Transverse colon (tissue), 4 donors: ENCODE data around the gene NRXN2. TPM values are rescaled to one million over a fixed set of nuclear protein-coding genes. Genes with fewer than 3 reads are reported as not detected.

Experiments
- DNase-seq: peaks from one replicate; pipeline ENCODE4 v3.0.0-alpha.2; 2019
- H3K27ac ChIP-seq, 4 donors: fragments of 200-600 bp; sonication (generic); 2 replicates each; pipeline ENCODE4 v1.5.1; 2016 to 2018; ENCODE audit warnings: inconsistent platforms in 4 of 4
- H3K27me3 ChIP-seq: fragments of 200-600 bp; sonication (generic); 2 replicates; pipeline ENCODE4 v1.5.1; 2017; ENCODE audit warnings: inconsistent platforms
- H3K36me3 ChIP-seq, 4 donors: fragments of 200-600 bp; sonication (generic); 2 replicates each; pipeline ENCODE4 v1.5.1; 2017 to 2019; ENCODE audit warnings: inconsistent platforms in 4 of 4
- H3K4me1 ChIP-seq, 4 donors: fragments of 200-600 bp; sonication (generic); 2 replicates each; pipeline ENCODE4 v1.5.1; 2017 to 2020; ENCODE audit warnings: inconsistent platforms in 4 of 4
- H3K4me3 ChIP-seq, 4 donors: fragments of 200-600 bp; sonication (generic); 1 replicate in 1 of 4; 2 replicates in 3 of 4; pipeline versions ENCODE4 v1.5.1 to v1.6.1; 2017 to 2019; ENCODE audit warnings: inconsistent platforms in 4 of 4
- H3K9me3 ChIP-seq, 2 donors: fragments of 200-600 bp; sonication (generic); 2 replicates each; pipeline ENCODE4 v1.5.1; 2017 to 2019; ENCODE audit warnings: inconsistent platforms in 2 of 2
- EP300 ChIP-seq: sonication (generic); formaldehyde crosslinking; IDR thresholded peaks from one replicate; pipeline ENCODE4 v1.6.1; 2017; ENCODE audit warnings: antibody characterized with exemption, low read depth
- POLR2A ChIP-seq: fragments of 450-650 bp; IDR thresholded peaks from one replicate; pipeline ENCODE4 v1.6.1; 2016; ENCODE audit warnings: antibody characterized with exemption, mild to moderate bottlenecking, moderate library complexity
- POLR2AphosphoS5 ChIP-seq, 3 donors: sonication (generic); formaldehyde crosslinking; IDR thresholded peaks; one replicate each; pipeline ENCODE4 v1.6.1; 2016; ENCODE audit warnings: antibody characterized with exemption in 3 of 3
- WGBS, 2 donors: methylation state at CpG; one replicate each; pipeline ENCODE4 v1.1.5; 2018; ENCODE audit warnings: low coverage in 1 of 2; 5-methylcytosine and 5-hydroxymethylcytosine counted together
- in situ Hi-C, 4 donors: fragments of 200-750 bp; cut with MboI; loops; one replicate each; pipeline versions ENCODE4 v1.15.0 to v1.15.1; 2017; ENCODE audit warnings: low sequenced_read_pairs in 3 of 4, low pct_ligation_motif_present in 1 of 4, low pct_unique_long_range_greater_than_20kb in 1 of 4
- intact Hi-C: fragments of 100-400 bp; cut with DNase I; formaldehyde crosslinking; loops from one replicate; pipeline ENCODE4 v1.15.1; 2023; ENCODE audit warnings: low total_unique reads
- total RNA-seq, 4 donors: library from RNA; depleted of rRNA; stranded (reverse); fragments of >200 nt; gene quantifications; one replicate each; pipeline ENCODE4 v1.1.0, GENCODE V29; 2016
- TF ChIP-seq, protein P1 (sequence below), 5 experiments: fragments of 200-600 bp in 3 of 5; fragments of 450-650 bp in 2 of 5; sonication (generic) in 3 of 5; IDR thresholded peaks; 1 replicate in 2 of 5; 2 replicates in 3 of 5; pipeline ENCODE4 v1.5.1; 2016 to 2017; ENCODE audit warnings: antibody characterized with exemption in 5 of 5, inconsistent platforms in 3 of 5, mild to moderate bottlenecking in 2 of 5, moderate library complexity in 1 of 5

The NRXN2 gene
- total RNA-seq, 4 donors from 2014 or later: 2.9 to 7.4 (median 6.8) TPM

DNA sequence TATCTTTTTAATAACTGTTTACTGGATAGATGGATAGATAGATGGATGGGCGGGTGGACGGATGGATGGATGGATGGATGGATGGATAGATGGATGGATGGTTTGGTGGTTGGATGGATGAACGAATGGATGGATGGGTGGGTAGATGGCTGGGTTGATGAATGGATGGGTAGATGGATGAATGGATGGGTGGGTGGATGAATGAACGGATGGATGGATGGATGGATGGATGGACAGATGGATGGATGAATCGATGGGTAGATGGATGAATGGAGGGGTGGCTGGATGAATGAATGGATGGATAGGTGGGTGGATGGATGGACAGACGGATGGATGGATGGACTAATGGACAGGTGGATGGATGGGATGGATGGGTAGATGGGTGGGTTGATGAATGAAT lies 145.8 kb downstream of the NRXN2 start:
- Histone ChIP-seq H3K27me3 (no peaks in the 10 kb centered on the region), H3K36me3 (no peaks in the 10 kb centered on the region), H3K27ac (no peak overlapping the region), H3K9me3 (no peaks in the 10 kb centered on the region), H3K4me1 (no peaks in the 10 kb centered on the region), H3K4me3 (no peak overlapping the region)
- no peak for DNase-seq
- TF ChIP-seq POLR2A: no peak
- TF ChIP-seq EP300: no peak
- TF ChIP-seq, protein P1, sequence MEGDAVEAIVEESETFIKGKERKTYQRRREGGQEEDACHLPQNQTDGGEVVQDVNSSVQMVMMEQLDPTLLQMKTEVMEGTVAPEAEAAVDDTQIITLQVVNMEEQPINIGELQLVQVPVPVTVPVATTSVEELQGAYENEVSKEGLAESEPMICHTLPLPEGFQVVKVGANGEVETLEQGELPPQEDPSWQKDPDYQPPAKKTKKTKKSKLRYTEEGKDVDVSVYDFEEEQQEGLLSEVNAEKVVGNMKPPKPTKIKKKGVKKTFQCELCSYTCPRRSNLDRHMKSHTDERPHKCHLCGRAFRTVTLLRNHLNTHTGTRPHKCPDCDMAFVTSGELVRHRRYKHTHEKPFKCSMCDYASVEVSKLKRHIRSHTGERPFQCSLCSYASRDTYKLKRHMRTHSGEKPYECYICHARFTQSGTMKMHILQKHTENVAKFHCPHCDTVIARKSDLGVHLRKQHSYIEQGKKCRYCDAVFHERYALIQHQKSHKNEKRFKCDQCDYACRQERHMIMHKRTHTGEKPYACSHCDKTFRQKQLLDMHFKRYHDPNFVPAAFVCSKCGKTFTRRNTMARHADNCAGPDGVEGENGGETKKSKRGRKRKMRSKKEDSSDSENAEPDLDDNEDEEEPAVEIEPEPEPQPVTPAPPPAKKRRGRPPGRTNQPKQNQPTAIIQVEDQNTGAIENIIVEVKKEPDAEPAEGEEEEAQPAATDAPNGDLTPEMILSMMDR (IDR thresholded peaks at IDR 0.05): no peak
- no peak for TF ChIP-seq POLR2AphosphoS5 (IDR thresholded peaks at IDR 0.05)
- 87 to 89% methylated on average over 6 of the region's 6 CpGs for WGBS, 2 donors
- intact Hi-C loops: no loop called here
- in situ Hi-C loops: no loop called here

DNA sequence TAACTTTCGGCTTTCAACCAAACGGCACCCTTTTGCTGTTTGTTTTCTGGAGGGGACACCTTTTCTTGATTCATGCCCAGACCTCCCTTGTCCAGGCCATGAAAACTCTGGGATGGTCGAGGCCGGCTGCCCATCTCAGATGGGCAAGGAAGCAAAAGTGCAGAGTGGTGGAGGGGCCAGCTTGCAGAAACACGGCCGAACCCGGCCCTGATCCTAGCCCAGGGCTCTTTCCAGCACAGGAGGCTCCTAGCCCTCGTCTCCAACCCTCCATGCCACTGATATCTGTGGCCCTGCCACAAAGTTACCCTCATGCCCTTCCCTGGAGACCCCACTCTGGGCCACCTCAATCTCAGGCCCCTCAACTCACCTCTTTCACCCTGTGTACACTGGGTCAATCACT lies 150.9 kb downstream of the NRXN2 start:
- Histone ChIP-seq H3K4me3 (no peak overlapping the region), H3K27me3 (no peaks in the 10 kb centered on the region), H3K4me1 (peaks cover 0 to 6% (median 0%) of the 10 kb centered on the region in 4 donors), H3K36me3 (no peaks in the 10 kb centered on the region), H3K27ac (no peak overlapping the region), H3K9me3 (no peaks in the 10 kb centered on the region)
- in situ Hi-C loops: no loop called here
- TF ChIP-seq, protein P1 (IDR thresholded peaks at IDR 0.05): no peak
- TF ChIP-seq POLR2AphosphoS5 (IDR thresholded peaks at IDR 0.05): no peak
- intact Hi-C loops: no loop called here
- 83 to 91% methylated on average over 4 to 8 of the region's 8 CpGs for WGBS, 2 donors
- DNase-seq: no peak

DNA sequence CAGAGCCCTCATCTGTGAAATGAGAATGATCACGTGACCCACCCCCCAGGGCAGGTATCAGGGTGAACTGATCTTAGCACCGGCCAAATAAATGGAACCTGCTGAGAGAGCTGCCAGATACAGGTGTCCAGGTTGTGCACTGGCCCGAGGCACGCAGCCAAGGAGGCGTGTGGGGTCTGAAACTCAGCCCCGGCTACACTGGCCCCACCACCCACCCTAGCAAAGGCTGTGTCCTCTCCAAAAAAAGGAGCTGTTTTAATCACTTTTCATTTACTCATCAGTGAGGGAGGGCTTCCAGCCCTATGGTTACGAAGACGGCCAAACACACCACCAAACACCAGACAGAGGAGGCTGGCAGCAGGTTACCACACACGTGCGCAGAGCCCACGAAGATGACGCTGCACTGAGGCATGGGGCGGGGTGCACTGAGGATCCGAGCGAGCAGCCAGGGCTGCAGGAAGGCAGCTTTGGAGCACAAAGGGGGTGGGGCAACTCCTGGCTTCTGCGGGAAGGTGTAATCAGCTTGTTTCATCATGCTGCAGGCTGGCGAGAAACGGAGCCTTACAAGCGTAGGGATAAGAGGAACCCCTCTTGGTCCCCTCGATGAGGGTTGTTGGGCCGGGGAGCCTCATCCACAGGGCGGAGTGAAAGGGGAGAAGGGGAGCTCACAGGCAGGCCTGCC lies 151.4 kb downstream of the NRXN2 start:
- no peaks in the 10 kb centered on the region for H3K27me3 ChIP-seq
- intact Hi-C loops: no loop called here
- in situ Hi-C loops: no loop called here
- no peaks in the 10 kb centered on the region for H3K9me3 ChIP-seq
- H3K4me1 ChIP-seq: peaks cover 0 to 11% (median 0%) of the 10 kb centered on the region in 4 donors
- no peak overlapping the region for H3K4me3 ChIP-seq
- no peak overlapping the region for H3K27ac ChIP-seq
- no peaks in the 10 kb centered on the region for H3K36me3 ChIP-seq
- WGBS, 2 donors: 39 to 58% methylated on average over 11 to 22 of the region's 22 CpGs
- TF ChIP-seq POLR2A (no peak), EP300 (no peak), POLR2AphosphoS5 (IDR thresholded peaks at IDR 0.05) (no peak)
- TF ChIP-seq, protein P1 (IDR thresholded peaks at IDR 0.05): no peak
- peak; percentile 61 for DNase-seq

DNA sequence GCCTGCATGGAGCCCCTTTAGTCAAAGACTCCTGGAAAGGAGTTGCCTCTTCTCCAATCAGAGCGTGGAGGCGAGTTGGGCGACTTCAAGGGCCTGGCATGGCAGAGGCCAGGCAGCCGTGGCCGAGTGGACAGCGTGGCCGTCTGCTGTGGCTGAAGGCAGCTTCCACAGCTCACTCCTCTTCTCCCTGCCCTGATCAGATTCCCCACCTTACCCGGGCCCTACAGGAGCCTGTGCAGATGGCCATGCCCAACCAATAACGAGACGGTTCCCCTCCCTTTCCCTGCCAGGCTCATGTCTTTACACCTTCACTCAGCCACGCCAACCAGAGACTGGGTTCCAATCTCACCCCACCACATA lies 152.0 kb downstream of the NRXN2 start:
- no peak overlapping the region for H3K4me3 ChIP-seq
- 90% methylated on average over 11 of the region's 11 CpGs; no CpG with 5 or more reads in 1 of the 2 donors for WGBS, 2 donors
- H3K27ac ChIP-seq: no peak overlapping the region
- intact Hi-C loops (no loop called here), in situ Hi-C loops (no loop called here)
- no peaks in the 10 kb centered on the region for H3K9me3 ChIP-seq
- no peak for DNase-seq
- TF ChIP-seq POLR2A: no peak
- TF ChIP-seq, protein P1 (IDR thresholded peaks at IDR 0.05): no peak
- no peak for TF ChIP-seq POLR2AphosphoS5 (IDR thresholded peaks at IDR 0.05)
- TF ChIP-seq EP300: no peak
- no peaks in the 10 kb centered on the region for H3K36me3 ChIP-seq
- no peaks in the 10 kb centered on the region for H3K27me3 ChIP-seq
- H3K4me1 ChIP-seq: peaks cover 0 to 16% (median 0%) of the 10 kb centered on the region in 4 donors
